Measurements from ENCODE around the gene KAT2A.

The KAT2A gene

GRCh38 chr17:42114118-42114517 is 7.0 kb downstream of the KAT2A start:
- DNase-seq (ENCODE audit: low spot score), result no peak

GRCh38 chr17:42113293-42114069 is 7.7 kb downstream of the KAT2A start:
- DNase-seq (ENCODE audit: low spot score), result no peak

- peak; percentile 84 for DNase-seq (ENCODE audit: low spot score)
These were observed 8.5 kb downstream of the KAT2A start, which contains the start of gene DHX58 for GRCh38 chr17:42112552-42113176. Gene DHX58 (minus strand): TSS chr17:42112714. CDS start chr17:42111892, 822 bp downstream.

GRCh38 chr17:42111871-42112551 is 9.2 kb downstream of the KAT2A start:
- peak; percentile 8 for DNase-seq (ENCODE audit: low spot score)

- DNase-seq (ENCODE audit: low spot score), result no peak
These were observed 9.9 kb downstream of the KAT2A start for GRCh38 chr17:42111265-42111636.

GRCh38 chr17:42110301-42111264 is 10.6 kb downstream of the KAT2A start:
- DNase-seq (ENCODE audit: low spot score), result no peak

GRCh38 chr17:42109086-42109485 is 12.1 kb downstream of the KAT2A start:
- no peak for DNase-seq (ENCODE audit: low spot score)

- DNase-seq (ENCODE audit: low spot score), result peak; percentile 88
These were observed 13.3 kb downstream of the KAT2A start for GRCh38 chr17:42107597-42108576.

- DNase-seq (ENCODE audit: low spot score), result no peak
These were observed 14.0 kb downstream of the KAT2A start for GRCh38 chr17:42107124-42107523.

- no peak for DNase-seq (ENCODE audit: low spot score)
These were observed 15.2 kb downstream of the KAT2A start for GRCh38 chr17:42106009-42106408.

GRCh38 chr17:42104264-42104663 is 16.9 kb downstream of the KAT2A start:
- DNase-seq (ENCODE audit: low spot score), result no peak

- DNase-seq (ENCODE audit: low spot score), result no peak
These were observed 17.8 kb downstream of the KAT2A start for GRCh38 chr17:42103221-42103954.

- DNase-seq (ENCODE audit: low spot score), result peak; percentile 54
These were observed 19.5 kb downstream of the KAT2A start for GRCh38 chr17:42101513-42102292.

GRCh38 chr17:42098730-42099399 is 22.3 kb downstream of the KAT2A start:
- DNase-seq (ENCODE audit: low spot score), result no peak

- peak; percentile 19 for DNase-seq (ENCODE audit: low spot score)
These were observed 23.2 kb downstream of the KAT2A start, which contains the start of gene ZNF385C for GRCh38 chr17:42097691-42098631. Gene ZNF385C (minus strand): TSS chr17:42098473. CDS start chr17:42063056, 35,417 bp downstream.

GRCh38 chr17:42096360-42097111 is 24.6 kb downstream of the KAT2A start:
- no peak for DNase-seq (ENCODE audit: low spot score)
